K562 (cell line): ENCODE data around the gene LGI4. TPM values are rescaled to one million over a fixed set of nuclear protein-coding genes. Genes with fewer than 3 reads are reported as not detected.

Experiments
- DACH1 ChIP-seq: fragments of 450-650 bp; IDR thresholded peaks from 2 replicates; pipeline ENCODE4 v1.6.1; 2018; ENCODE audit not compliant: partially characterized antibody
- FOSL1 ChIP-seq: fragments of 200-800 bp; sonication (Bioruptor generic); conservative IDR thresholded peaks from 2 replicates; pipeline ENCODE4 v1.6.1; 2016; ENCODE audit warnings: missing genetic modification characterization, missing compliant biosample characterization
- HDAC1 ChIP-seq, 2 experiments: fragments of 450-650 bp; IDR thresholded peaks; 2 replicates each; pipeline ENCODE4 v1.6.1; 2016 to 2017; ENCODE audit warnings: inconsistent platforms in 1 of 2, mild to moderate bottlenecking in 1 of 2, moderate library complexity in 1 of 2
- HNRNPUL1 ChIP-seq: fragments of 200-400 bp; formaldehyde crosslinking; IDR thresholded peaks from 2 replicates; pipeline ENCODE4 v1.6.1; 2017; ENCODE audit warnings: low read length
- ID3 ChIP-seq, 2 experiments: fragments of 250-450 bp in 1 of 2; fragments of 450-650 bp in 1 of 2; sonication (Bioruptor Pico) in 1 of 2; IDR thresholded peaks; 2 replicates each; pipeline versions ENCODE4 v1.6.1 to v1.8.0; 2016 to 2021; ENCODE audit warnings: mild to moderate bottlenecking in 2 of 2, moderate library complexity in 2 of 2, missing compliant biosample characterization in 1 of 2, missing genetic modification characterization in 1 of 2
- IRF2 ChIP-seq: sonication (generic); formaldehyde crosslinking; IDR thresholded peaks from 2 replicates; pipeline ENCODE4 v1.8.1; 2022; ENCODE audit warnings: mild to moderate bottlenecking, missing genetic modification reagents
- JUN ChIP-seq, 2 experiments: sonication (generic) in 1 of 2; formaldehyde crosslinking in 1 of 2; IDR thresholded peaks; 2 replicates each; pipeline versions ENCODE4 v1.6.1 to v1.8.0; 2012 to 2022; ENCODE audit warnings: borderline replicate concordance in 2 of 2, mild to moderate bottlenecking in 2 of 2, improper control_type of control experiment in 1 of 2, low read depth in 1 of 2, low read length in 1 of 2, missing genetic modification reagents in 1 of 2
- NFE2 ChIP-seq: IDR thresholded peaks from 2 replicates; pipeline ENCODE4 v1.6.1; 2014; ENCODE audit warnings: antibody characterized with exemption, low read depth
- SRSF1 ChIP-seq: fragments of 200-400 bp; formaldehyde crosslinking; IDR thresholded peaks from 2 replicates; pipeline ENCODE4 v1.6.1; 2017; ENCODE audit warnings: mild to moderate bottlenecking, low read depth, low read length, moderate library complexity
- TRIM24 ChIP-seq, 2 experiments: fragments of 450-650 bp; IDR thresholded peaks; 2 replicates each; pipeline ENCODE4 v1.6.1; 2016
- ZBTB12 ChIP-seq: fragments of 250-450 bp; sonication (Bioruptor Pico); IDR thresholded peaks from 2 replicates; pipeline ENCODE4 v1.4.0; 2020
- ZFP30 ChIP-seq: fragments of 250-450 bp; sonication (Bioruptor Pico); IDR thresholded peaks from 2 replicates; pipeline ENCODE4 v1.8.0; 2022; ENCODE audit warnings: moderate library complexity, mild to moderate bottlenecking, inconsistent platforms, borderline replicate concordance
- ZFP36 ChIP-seq: fragments of 150-350 bp; IDR thresholded peaks from 2 replicates; pipeline ENCODE4 v1.6.1; 2018; ENCODE audit warnings: low read length, low read depth; ENCODE audit not compliant: partially characterized antibody
- ZNF24 ChIP-seq: fragments of 450-650 bp; IDR thresholded peaks from 2 replicates; pipeline ENCODE4 v1.6.1; 2016
- ZNF77 ChIP-seq: fragments of 250-450 bp; sonication (Bioruptor Pico); IDR thresholded peaks from 2 replicates; pipeline ENCODE4 v1.5.0; 2020
- ZNF79 ChIP-seq: fragments of 250-450 bp; sonication (Bioruptor Pico); IDR thresholded peaks from 2 replicates; pipeline ENCODE4 v1.4.0; 2020; ENCODE audit warnings: low read depth, mild to moderate bottlenecking, moderate library complexity
- polyA plus RNA-seq, 8 experiments: library from polyadenylated mRNA; depleted of rRNA in 4 of 8; stranded (reverse) in 5 of 8; unstranded in 3 of 8; fragments of >200 nt; fragmentation: Nextera tagmentation in 2 of 8; fragmentation: Illumina TruSeq in 1 of 8; extraction: Ambion mirVana in 2 of 8; extraction: Trizol in 1 of 8; gene quantifications; 2 replicates each; pipeline versions ENCODE4 v1.2.1 to v1.2.3, GENCODE V29; 2011 to 2014; ENCODE audit warnings: inconsistent platforms in 1 of 8, missing spikeins in 1 of 8
- total RNA-seq, 7 experiments: library from RNA; depleted of rRNA in 6 of 7; stranded (reverse); fragments of >200 nt in 6 of 7; fragmentation: Illumina TruSeq in 2 of 7; extraction: Trizol in 2 of 7; gene quantifications; 2 replicates each; pipeline versions ENCODE4 v1.2.1 to v1.2.3, GENCODE V29; 2011 to 2021; ENCODE audit warnings: low replicate concordance in 1 of 7
- TF ChIP-seq, protein P1 (sequence below), 2 experiments: IDR thresholded peaks; 2 replicates each; pipeline ENCODE4 v1.6.1; 2011; ENCODE audit warnings: borderline replicate concordance in 1 of 2, control low read depth in 1 of 2, low read depth in 1 of 2, low read length in 1 of 2, mild to moderate bottlenecking in 1 of 2, mixed read lengths in 1 of 2, moderate library complexity in 1 of 2; ENCODE audit not compliant: insufficient read depth in 1 of 2, insufficient read length in 1 of 2, poor library complexity in 1 of 2, severe bottlenecking in 1 of 2; ENCODE audit errors: extremely low read depth in 1 of 2
- TF ChIP-seq, protein P2 (sequence below): fragments of 450-650 bp; formaldehyde crosslinking; conservative IDR thresholded peaks from 2 replicates; pipeline ENCODE4 v1.4.0; 2022; ENCODE audit warnings: mild to moderate bottlenecking, missing genetic modification characterization
- TF ChIP-seq, protein P3 (sequence below), 2 experiments: IDR thresholded peaks in 1 of 2; conservative IDR thresholded peaks in 1 of 2; 2 replicates each; pipeline ENCODE4 v1.6.1; 2016; ENCODE audit warnings: low read depth in 2 of 2, mild to moderate bottlenecking in 1 of 2, missing compliant biosample characterization in 1 of 2, missing genetic modification characterization in 1 of 2, moderate library complexity in 1 of 2

The LGI4 gene
- total and polyA plus RNA-seq, 9 of the 15 experiments (the other 6 are each of a cell fraction or from before 2014, with no cell fraction given): 0.14 to 0.30 (median 0.24) TPM; not detected in 4

- TF ChIP-seq JUN (IDR thresholded peaks at IDR 0.05; ENCODE audit: borderline replicate concordance, low read depth, low read length) (no peak), JUN (CRISPR knock-in tag; IDR thresholded peaks at IDR 0.05; ENCODE audit: borderline replicate concordance) (no peak), HDAC1 (IDR thresholded peaks at IDR 0.05) (peak in 1 of 2 experiments; percentile 56; a peak in 2 of 4 replicates), ZNF24 (no peak), SRSF1 (no peak), HNRNPUL1 (no peak), ZNF77 (CRISPR knock-in tag) (no peak), ZNF79 (CRISPR knock-in tag) (peak; percentile 88), ZBTB12 (CRISPR knock-in tag) (peak; percentile 73), TRIM24 (IDR thresholded peaks at IDR 0.05) (no peak), IRF2 (CRISPR knock-in tag) (no peak), NFE2 (no peak), ID3 (CRISPR knock-in tag; IDR thresholded peaks at IDR 0.05) (peak; percentile 63; the same call in 1 of the 2 replicates), ID3 (tag; IDR thresholded peaks at IDR 0.05) (peak; percentile 98), DACH1 (no peak), ZFP30 (CRISPR knock-in tag) (no peak), FOSL1 (tag) (no peak; the same call in 1 of the 2 replicates), ZFP36 (no peak)
- TF ChIP-seq, protein P1, sequence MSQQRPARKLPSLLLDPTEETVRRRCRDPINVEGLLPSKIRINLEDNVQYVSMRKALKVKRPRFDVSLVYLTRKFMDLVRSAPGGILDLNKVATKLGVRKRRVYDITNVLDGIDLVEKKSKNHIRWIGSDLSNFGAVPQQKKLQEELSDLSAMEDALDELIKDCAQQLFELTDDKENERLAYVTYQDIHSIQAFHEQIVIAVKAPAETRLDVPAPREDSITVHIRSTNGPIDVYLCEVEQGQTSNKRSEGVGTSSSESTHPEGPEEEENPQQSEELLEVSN (IDR thresholded peaks at IDR 0.05; ENCODE audit: borderline replicate concordance in 1 of 2, extremely low read depth in 1 of 2, insufficient read depth in 1 of 2, insufficient read length in 1 of 2, low read depth in 1 of 2, low read length in 1 of 2, poor library complexity in 1 of 2, severe bottlenecking in 1 of 2): no peak
- TF ChIP-seq, protein P2, sequence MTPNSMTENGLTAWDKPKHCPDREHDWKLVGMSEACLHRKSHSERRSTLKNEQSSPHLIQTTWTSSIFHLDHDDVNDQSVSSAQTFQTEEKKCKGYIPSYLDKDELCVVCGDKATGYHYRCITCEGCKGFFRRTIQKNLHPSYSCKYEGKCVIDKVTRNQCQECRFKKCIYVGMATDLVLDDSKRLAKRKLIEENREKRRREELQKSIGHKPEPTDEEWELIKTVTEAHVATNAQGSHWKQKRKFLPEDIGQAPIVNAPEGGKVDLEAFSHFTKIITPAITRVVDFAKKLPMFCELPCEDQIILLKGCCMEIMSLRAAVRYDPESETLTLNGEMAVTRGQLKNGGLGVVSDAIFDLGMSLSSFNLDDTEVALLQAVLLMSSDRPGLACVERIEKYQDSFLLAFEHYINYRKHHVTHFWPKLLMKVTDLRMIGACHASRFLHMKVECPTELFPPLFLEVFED (CRISPR knock-in tag): no peak
- TF ChIP-seq, protein P3, sequence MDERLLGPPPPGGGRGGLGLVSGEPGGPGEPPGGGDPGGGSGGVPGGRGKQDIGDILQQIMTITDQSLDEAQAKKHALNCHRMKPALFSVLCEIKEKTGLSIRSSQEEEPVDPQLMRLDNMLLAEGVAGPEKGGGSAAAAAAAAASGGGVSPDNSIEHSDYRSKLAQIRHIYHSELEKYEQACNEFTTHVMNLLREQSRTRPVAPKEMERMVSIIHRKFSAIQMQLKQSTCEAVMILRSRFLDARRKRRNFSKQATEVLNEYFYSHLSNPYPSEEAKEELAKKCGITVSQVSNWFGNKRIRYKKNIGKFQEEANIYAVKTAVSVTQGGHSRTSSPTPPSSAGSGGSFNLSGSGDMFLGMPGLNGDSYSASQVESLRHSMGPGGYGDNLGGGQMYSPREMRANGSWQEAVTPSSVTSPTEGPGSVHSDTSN (CRISPR knock-in tag; IDR thresholded peaks at IDR 0.05; ENCODE audit: low read depth): no peak
- TF ChIP-seq, protein P3 (tag; conservative IDR thresholded peaks at IDR 0.05; ENCODE audit: low read depth): peak; percentile 24
Observed at GRCh38 chr19:35165200-35166058, 30.6 kb upstream of the LGI4 start (continued).
